ENCODE results near the gene TEX44. TPM values are rescaled to one million over a fixed set of nuclear protein-coding genes. Genes with fewer than 3 reads are reported as not detected.
A peak's percentile ranks its signal among the peaks of the same experiment; 100 is the strongest.

TEX44 gene
- total and polyA plus RNA-seq, 9 of the 15 experiments (the other 6 are each of a cell fraction or from before 2014, with no cell fraction given): not detected

- TF ChIP-seq MXD1 (CRISPR knock-in tag; IDR thresholded peaks at IDR 0.05; ENCODE audit: borderline replicate concordance, poor library complexity, severe bottlenecking) (no peak), GABPB1 (CRISPR knock-in tag; IDR thresholded peaks at IDR 0.05) (no peak), ZBTB2 (IDR thresholded peaks at IDR 0.05) (no peak), CTBP1 (IDR thresholded peaks at IDR 0.05; ENCODE audit: borderline replicate concordance) (peak; percentile 19; the same call in 1 of the 2 replicates), ZKSCAN1 (IDR thresholded peaks at IDR 0.05; ENCODE audit: low read depth, low read length) (peak; percentile 76; the same call in 1 of the 2 replicates), THRA (IDR thresholded peaks at IDR 0.05) (no peak), YY1 (IDR thresholded peaks at IDR 0.05; ENCODE audit: borderline replicate concordance in 1 of 3, control insufficient read depth in 1 of 3, extremely low read depth in 1 of 3, insufficient read depth in 3 of 3, insufficient read length in 1 of 3, insufficient replicate concordance in 2 of 3, low read depth in 1 of 3, low read length in 2 of 3) (peak in 1 of 3 experiments; percentile 9)
These were observed 12.3 kb downstream of the TEX44 start (continued) for GRCh38 chr2:231604685-231605606.
